HG02798 (cell line): Measurements from ENCODE around the gene DLG2.
"Not testable (repeated sequence)": the region's sequence is repeated elsewhere in the genome, so short reads cannot be mapped to it uniquely, and the experiment has no call there.

Source experiments
- ATAC-seq: cut with Tn5 transposase; IDR thresholded peaks from one replicate; pipeline ENCODE4 v1.9.1; 2021; ENCODE audit warnings: mild to moderate bottlenecking; ENCODE audit not compliant: unreplicated experiment, poor library complexity

DLG2 gene

DNA sequence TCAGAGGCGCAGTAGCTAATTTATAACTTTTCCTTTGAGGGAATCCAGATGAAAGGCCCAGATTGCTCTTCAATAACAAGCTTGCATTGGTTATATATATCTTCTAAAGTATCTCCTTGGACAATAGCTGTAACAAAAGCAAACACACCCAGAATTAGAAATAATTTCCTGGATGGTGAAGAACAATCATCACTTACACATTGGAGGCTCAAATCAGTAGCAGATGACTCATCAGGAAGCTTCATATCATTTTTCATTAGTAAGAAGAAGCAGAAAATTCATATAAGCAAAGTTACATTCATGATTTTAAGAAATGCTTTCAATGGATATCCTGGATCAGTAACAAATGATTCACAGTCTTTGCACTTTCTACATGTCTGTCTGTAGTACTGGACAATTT is 2167.3 kb downstream of the DLG2 start:
- ATAC-seq: no peak

DNA sequence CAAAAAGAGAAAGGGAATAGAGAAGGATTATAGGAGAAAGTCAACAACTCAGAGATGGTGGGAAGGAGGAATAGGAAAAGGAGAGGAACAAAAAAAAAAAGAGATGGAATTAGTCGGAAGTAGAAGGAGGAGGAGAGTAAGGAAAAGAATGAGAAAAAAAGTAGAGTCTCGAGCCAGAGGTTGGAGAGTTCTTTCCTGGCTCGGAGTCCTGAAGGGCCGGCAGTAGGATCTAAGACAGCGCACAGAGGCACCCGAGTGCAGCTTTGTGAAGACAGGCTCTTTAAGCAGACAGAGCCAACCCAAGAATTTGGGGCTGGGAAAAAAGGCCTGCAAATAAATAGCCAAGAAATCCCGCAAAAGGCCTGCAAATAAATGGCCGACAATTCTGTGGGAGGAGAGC is 2170.6 kb downstream of the DLG2 start:
- no peak for ATAC-seq

- no peak for ATAC-seq
Measured at GRCh38 chr11:83456075-83456474, 2171.1 kb downstream of the DLG2 start.

DNA sequence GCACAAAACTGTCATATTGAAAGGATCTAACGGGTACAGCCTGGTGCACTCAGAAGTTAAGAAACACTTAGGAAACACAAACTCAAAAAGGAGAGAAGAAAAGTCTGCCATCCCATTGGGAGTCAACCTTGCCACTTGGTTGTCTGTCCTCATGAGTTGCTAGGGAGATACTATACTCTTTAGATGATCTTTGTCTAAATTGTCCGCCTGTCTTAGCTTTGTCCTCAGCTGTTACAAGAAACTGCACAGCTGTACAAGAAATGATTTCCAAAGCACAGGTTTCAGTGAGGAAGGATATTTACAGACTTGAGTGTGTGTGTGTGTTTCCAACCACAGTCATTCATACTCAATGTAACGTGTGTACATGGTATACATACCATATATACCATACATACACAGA is 2171.8 kb downstream of the DLG2 start:
- ATAC-seq: no peak

- ATAC-seq: no peak
Measured at GRCh38 chr11:83454674-83455073, 2172.5 kb downstream of the DLG2 start.

DNA sequence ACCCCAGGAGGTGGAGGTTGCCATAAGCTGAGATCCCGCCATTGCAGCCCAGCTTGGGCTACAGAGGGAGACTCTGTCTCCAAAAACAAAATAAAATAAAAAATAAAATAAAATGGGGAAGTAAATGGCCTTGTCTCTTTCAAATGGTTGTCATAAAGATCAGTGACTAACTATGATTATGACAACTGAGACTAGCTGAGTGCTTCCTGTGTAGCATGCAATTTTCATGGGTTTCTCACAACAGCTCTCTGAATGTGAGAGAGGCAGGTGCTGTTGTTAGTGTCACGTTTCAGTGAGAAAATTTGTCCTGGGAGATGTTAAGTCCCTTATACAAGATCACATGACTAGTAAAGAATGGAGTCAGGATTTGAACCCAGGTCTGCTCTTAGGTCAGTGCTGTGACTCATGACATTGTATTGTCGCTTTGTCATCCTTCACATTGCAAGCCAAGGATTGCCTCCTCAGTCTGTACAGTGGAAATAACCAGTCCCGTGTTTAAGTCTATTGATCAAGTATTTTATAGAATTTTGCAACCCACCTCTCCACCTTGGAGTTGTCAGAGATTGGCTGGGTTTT is 2177.7 kb downstream of the DLG2 start:
- ATAC-seq: no peak

GRCh38 chr11:83448686-83449085 is 2178.5 kb downstream of the DLG2 start:
- ATAC-seq: no peak

- ATAC-seq: not testable (repeated sequence)
Measured at GRCh38 chr11:83443880-83444279, 2183.3 kb downstream of the DLG2 start.

GRCh38 chr11:83441601-83442000 is 2185.5 kb downstream of the DLG2 start:
- no peak for ATAC-seq

DNA sequence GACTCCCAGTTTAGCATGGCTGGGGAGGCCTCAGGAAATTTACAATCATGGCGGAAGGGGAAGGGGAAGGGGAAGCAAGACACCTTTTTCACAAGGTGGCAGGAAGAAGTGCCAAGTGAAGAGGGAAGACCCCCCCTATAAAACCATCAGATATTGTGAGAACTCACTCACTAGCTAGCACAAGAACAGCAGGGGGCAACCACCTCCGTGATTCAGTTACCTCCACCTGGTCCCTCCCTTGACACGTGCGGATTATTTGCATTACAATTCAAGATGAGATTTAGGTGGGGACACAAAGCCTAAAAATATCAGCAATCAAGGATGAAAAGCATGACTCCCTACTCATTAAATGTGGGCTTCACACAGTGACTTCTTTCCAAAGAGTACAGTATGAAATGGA is 2186.0 kb downstream of the DLG2 start:
- no peak for ATAC-seq

GRCh38 chr11:83438438-83438837 is 2188.7 kb downstream of the DLG2 start:
- ATAC-seq: no peak

DNA sequence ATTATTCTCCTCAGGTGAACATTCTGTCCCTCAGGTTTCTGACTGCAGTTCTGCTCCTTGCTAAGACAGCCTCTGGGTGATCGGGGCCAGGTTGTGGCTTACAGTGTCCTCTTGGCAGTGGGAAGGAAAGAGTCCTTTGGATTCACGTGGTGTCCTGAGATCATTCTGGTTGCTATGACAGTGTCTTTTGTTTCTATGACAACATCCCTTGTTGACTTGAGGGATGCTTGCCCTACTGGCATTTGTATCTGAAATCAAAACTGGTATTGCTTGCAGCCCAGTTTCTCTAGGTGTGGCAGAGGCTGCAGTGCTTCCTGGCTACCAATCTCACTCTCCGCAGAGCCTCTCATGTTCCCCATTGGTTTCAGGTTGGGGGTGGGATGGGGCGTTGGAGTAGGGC is 2189.2 kb downstream of the DLG2 start:
- no peak for ATAC-seq

DNA sequence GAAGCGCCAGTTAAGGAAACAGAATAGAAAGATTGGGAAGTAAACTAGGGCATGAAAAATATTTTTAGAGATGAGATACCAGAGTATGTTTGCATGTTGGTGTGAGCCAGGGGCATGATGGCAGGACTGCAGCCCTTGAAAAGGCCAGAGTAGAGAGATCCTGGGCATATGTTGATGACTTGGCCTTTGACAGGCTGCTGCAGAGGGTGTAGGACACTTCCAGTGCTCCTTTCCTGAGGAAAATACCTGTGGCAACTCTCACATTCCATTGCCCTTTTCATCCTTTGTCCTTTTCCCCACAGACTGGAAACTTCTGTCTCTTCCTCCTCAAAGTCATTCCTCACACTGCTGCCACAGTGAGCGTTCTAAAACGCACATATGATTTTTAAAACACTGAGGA is 2190.3 kb downstream of the DLG2 start:
- ATAC-seq: no peak

DNA sequence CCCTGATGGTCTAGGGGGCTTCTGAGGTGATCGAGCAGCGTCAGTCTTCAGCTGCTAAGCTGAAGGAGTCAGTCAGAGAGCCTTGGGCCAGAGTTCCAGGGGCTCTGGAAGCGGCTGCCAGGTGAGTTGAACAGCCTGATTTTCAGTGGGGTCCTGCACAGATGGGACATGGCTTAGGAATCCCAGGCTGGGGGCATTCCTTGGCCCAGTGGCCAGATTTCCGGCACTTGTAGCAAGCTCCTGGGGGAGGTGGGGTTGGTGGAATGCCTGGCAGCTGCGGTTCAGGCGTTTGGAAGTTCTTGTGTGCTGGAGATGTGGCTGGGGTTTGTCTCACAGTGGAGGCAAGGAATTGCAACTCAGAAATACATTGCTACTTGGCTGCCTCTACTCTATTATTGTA is 2192.3 kb downstream of the DLG2 start:
- not testable (repeated sequence) for ATAC-seq

GRCh38 chr11:83427943-83428342 is 2199.2 kb downstream of the DLG2 start:
- ATAC-seq: no peak

- no peak for ATAC-seq
Measured at GRCh38 chr11:83427501-83427900, 2199.6 kb downstream of the DLG2 start.

DNA sequence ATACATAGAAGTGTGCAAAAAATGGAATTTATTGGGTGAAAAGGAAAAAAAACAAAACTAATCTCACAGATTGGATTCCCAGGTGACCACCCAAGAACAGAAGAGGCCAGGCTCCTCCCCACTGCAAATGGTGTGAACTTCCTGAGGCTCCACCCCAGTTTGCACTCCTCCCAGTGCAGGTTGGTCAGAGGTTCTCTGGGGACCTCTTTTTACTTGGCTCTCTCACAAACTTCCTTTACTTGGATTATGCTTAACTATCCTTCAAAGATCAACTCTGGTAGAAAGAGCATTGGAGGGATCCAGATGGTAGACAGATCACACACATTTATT is 2202.0 kb downstream of the DLG2 start:
- ATAC-seq: no peak

- no peak for ATAC-seq
Measured at GRCh38 chr11:83424376-83425136, 2202.6 kb downstream of the DLG2 start.

DNA sequence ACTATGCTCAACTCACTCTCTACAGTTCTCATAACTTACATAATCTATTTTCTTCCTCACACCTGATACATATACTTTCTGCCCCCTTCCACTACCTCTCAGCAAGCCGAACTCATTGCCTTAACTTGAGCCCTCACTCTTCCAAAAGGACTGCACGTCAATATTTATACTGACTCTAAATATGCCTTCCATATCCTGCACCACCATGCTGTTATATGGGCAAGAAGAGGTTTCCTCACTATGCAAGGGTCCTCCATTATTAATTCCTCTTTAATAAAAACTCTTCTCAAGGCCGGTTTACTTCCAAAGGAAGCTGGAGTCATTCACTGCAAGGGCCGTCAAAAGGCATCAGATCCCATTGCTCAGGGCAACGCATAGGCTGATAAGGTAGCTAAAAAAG is 2204.5 kb downstream of the DLG2 start:
- ATAC-seq: not testable (repeated sequence)

DNA sequence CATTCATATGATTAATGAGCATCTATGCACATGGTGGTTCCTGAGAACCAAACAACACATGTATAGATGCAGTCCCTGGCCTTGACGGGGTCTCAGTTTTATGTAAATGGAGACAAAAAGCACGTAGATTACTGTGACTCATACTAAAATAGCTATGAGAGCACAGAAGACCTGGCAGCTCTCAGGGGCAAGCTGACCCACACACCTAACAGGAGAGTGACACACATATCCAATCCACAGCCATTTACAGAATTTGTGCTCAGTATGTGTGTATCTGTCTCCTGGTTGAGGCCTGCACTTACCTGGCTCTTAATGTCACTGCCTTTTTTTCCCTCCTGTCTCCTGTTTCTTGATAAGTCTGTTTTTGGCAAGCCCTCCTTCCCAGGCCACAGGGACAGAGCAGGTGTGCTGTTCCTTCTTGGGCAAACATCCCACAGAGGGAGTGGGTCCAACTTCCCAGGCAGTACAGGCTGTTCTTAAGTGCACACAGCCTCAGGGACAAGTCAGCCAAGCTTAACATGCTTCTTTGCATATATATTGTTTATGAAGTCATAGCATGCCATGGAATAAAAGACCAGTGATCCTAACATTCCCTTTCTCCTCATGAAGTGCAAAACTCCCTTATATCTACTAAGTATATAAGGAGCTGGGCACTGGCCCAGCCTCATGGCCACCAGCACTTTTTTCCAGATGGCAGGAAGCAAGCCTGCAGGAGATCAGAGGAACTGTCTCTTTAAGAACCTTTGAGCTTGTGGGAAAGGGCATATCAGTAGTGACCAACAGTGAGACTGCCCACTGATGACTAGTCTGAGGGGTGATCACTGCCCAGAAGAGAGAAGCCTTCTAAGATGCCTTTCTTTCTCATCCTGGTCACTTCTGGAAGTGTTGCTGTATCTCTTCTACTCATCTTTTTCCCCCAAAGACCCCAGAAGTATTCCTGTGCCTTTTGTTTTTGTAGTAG is 2216.3 kb downstream of the DLG2 start:
- ATAC-seq: no peak

GRCh38 chr11:83409891-83410290 is 2217.3 kb downstream of the DLG2 start:
- ATAC-seq: no peak
